Activated T-cell treated with anti-CD3 and anti-CD28 coated beads, Interleukin-2, amount 50 U/mL, for 1 hour (primary cell): ENCODE measurements around the gene P2RX3.
A peak's percentile ranks its signal among the peaks of the same experiment; 100 is the strongest.
"Not testable (repeated sequence)": the region's sequence is repeated elsewhere in the genome, so short reads cannot be mapped to it uniquely, and the experiment has no call there.

Experiments
- DNase-seq: peaks from one replicate; pipeline ENCODE4 v3.0.0-alpha.2; 2020

P2RX3 gene

DNA sequence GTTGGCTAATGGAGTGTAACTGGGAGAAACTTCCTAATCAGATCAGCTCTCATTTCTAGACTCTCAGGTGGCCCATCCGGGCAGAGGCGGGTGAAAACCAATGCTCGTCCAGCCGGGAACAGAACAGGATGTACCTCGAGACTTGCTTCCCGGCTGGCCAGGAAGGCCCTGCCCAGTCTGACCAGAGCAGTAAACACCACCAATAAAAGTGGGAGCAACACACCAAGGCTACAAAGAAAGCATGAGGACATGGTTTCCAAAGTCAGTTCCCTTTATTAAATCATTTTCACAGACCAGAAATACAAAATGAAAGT, 12.5 kb upstream of the P2RX3 start:
- DNase-seq: no peak

DNA sequence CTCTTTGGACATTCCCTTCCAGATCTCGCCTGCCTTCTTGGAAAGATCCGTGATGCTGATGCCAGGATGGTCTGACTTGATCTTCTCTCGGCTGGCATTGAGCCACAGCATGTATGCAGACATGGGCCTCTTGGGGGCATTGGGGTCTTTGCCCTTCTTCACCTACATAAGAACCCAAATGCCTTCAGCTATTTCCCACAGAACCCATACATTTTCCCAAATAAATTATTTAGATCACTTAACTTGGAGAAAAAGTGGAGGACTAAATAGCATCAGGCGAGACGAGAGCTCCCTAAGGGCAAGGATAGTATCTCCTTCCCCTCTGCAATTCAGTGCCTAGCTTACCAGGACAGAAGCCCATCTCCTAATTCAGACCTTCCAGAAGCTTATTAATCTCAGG, 10.4 kb upstream of the P2RX3 start:
- DNase-seq: no peak

DNA sequence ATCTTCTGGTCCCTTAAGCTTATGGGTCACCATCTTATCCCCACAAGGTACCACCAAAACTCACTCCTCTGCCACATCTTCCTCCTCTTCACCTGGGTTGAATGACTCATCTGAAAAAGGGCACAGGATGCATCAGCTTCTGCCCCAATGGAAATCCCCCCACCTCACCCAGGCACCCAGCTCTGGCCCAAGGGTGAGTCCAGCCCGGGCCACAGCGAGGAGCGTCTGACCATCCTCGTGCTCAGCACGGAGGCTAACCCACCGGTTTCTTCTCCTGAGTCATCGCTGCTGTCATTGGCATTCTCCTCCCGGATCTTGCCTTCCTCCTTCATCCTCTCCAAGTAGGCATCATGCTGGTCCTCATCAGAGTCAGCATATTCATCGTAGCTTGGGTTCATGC, 8.1 kb upstream of the P2RX3 start:
- DNase-seq: no peak

DNA sequence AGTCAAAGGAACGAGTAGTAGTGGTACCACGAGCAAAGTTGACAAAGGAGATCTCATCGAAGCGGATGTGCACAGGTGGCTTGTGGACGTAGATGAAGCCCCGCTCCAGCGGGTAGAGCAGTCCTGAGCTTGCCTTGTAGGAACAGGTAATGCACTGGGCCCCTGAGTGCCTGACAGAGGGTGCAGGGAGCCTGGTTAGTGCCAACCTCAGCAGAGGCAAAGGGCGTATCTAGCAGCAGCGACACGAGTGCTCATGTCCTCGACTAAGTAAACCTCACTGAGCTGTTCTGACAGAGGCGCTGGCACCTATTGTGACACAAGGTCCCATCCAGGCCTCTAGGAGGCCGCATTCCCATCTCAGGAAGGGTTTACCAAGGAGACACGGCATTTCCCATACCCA, 6.4 kb upstream of the P2RX3 start:
- DNase-seq: no peak

DNA sequence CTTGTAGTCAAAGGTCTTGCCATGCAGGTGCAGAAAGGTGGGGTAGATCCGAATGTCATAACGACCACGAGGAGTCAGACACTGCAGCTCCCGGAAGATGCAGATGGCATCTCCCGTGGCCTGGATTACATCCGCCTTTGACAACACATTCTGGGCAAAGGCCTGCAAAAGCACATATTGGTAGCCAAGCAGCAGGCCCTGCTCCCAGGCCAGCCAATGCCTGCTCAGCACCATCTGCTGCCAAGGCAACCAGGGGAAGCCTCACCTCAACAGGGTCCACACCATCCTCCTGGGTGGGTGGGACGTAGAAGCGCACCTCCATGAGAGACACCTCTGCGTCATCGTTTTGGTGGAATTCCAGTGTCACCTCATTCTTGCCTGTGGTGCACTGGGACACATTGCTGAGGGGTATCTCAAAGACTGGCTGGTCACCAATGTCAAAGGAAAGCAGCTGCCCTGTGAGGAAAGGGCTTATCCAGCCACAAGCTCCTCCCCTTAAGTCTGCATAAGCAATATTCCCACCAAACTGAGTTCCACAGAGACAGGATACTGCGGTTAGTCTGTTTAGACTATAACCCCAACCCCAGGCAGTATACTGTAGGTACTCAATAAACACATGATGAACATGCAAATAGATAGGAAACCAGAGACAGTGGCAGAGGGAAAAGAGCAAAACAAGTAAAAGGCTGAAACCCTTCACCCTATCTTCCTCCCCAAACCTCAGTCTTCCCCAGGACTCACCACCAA, 5.3 kb upstream of the P2RX3 start:
- no peak for DNase-seq

DNA sequence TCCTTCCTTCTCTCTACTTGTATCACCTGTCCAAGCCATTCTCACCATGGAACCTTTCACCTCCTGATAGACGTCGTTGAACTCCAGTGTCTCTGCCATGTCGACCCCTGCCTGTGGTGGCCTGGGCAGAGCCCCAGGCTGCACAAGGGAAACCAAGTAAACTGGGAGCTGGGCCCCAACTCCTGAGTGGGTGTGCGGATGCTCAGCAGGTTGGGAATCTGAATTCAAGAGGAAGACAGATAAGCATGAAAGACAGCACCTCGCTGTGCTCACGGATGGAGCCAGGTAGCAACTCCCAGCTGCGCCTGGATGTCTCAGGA, 3.2 kb upstream of the P2RX3 start:
- DNase-seq: no peak

DNA sequence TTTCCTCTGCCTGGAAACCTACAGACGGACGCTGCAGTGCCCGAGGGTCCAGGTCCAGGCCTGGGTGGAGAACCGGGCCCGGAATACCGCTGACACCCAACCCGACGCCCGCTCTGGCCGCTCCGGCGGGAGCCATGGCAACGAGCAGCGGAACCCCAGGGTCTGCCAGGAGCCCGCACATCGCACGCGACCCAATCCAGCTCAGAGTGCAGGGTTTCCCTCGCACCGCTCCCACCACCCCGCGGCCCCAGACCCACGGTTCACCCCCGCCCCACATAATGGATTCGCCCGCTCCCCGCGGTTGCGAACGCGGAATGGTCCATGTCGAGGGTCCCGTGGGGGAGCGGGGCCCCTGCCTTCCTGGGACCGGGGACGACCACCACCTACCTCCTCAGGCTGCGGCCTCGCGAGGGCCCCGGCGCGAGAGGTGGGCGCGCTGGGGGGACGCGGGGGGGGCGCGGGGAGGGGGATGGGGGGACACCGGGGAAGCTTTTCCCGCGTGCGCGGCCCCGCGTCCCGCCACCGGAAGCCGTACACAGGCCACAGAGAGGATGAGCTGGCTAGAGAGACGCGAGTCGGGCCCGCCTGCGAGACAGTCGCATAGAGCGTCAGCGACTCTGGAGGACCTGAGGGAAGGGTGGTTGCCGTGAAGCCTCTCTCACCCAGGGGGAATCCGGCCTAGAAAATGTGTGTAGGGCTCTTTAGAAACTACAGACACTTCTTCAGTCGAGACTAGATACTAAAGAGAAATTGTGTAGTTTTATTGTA, 2.6 kb upstream of the P2RX3 start, which contains the start of gene SSRP1:
TSS of gene SSRP1 (minus strand) at position 550 of the 768 bp plus-strand sequence. CDS start 771 bp downstream, outside the sequence.
- DNase-seq: peak; percentile 88

DNA sequence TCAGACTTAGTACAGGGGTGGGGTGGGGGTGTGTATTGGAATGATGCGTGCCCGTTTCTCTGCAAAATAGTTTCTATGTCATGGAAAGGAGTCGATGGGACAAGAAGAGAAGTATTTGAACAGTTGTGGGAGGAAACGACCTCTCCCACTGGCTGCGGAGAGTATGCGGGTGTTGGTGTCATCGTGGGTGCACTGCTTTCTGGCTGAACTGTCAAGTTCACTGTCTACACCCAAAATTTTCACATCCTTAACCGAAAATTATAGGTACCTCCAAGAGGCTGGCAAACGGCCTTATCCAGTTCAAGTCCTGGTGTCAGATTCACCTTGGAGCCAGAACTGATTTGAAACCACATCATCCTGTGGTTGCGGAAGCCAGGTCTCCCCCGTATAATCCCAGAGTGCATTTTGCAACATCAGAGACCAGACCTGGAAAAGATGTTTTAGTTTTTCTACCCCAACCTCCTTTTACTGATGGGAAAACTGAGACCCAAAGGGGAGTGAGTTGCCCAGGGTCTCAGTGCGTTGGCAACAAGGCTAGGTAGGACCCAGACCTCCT, 2.0 kb upstream of the P2RX3 start:
- DNase-seq: peak; percentile 39

DNA sequence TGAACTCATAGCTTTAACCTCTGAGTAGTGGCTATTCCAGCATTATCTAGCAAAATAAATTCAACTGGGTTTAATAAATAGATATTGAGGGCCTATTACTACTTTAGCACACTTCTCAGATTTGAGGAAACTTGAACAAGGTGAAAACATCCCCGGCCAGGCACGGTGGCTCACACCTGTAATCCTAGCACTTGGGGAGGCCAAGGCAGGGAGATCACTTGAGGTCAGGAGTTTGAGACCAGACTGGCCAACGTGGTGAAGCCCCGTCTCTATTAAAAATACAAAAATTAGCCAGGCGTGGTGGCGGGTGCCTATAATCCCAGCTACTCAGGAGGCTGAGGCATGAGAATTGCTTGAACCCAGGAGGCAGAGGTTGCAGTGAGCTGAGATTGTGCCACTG, 1.3 kb upstream of the P2RX3 start:
- not testable (repeated sequence) for DNase-seq

DNA sequence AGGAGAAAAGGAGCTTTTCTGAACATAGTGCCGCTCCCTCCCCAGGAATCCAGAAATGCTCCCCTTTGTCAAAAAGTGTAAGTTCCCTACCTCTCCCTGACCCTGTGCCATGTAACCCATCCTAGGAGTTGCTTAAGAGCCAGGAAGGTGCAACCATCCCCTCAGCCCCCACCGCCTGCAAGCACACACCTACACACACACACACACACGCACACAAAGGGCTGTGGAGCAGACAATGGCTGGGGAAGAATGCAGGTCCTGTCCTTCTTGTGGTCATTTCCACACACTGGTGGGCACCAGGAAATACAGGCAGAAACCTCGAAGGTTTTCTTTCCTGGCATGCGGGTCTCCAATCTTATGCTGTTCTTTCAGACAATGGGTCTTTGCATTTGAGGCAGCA, 1.2 kb downstream of the P2RX3 start:
- no peak for DNase-seq

DNA sequence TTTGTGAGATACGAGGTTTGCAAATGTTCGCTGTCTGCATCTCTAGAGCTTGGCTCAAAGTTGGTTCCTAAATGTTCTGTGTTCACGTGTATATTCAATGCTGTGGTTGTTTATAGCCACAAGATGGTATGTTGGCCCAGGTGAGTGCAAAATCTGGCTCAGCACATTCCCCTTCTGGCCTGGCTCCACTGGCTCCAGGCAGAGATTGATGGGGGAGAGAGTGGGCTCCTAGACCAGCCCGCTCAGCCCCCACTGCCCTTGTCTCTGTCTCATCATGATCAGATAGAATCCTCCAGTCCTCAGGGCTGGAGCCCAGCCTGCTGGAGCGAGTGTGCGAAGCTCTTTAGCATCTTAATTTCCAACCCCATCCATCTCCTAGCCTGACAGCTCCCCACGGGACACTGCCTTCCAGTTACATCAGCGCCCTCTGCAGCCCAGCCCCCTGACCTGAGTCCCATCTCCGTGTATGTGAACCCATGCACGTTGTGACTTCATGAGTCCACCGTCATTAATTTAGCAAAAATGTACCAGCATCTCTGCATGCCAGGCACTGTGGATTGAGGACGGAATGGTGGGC, 2.0 kb downstream of the P2RX3 start:
- DNase-seq: no peak

DNA sequence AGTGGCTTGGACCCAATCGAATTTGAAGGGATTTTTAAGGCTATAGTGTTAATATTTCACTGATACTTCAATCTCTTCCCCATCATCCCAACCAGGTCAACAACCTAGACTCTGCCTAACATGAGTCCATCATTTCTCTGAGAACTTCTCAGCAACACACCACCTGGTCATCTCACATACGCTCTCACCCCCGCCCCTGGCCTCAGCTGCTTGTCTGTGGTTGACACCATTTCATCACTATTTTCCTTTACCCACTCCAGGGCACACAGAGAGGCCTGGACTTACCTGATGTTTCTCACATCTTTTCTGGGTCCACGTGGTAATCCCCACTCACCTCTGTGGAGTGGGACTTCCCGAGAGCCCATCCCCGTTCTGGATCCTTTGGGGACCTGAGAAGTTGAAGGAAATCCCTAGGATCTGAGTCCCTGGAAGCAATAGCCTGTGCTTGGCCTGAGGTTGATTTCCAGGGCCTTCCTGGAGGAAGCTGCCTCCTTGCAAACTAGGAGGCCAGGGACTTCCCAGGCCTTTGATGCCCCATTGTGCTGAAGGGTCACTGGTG, 3.2 kb downstream of the P2RX3 start:
- no peak for DNase-seq

DNA sequence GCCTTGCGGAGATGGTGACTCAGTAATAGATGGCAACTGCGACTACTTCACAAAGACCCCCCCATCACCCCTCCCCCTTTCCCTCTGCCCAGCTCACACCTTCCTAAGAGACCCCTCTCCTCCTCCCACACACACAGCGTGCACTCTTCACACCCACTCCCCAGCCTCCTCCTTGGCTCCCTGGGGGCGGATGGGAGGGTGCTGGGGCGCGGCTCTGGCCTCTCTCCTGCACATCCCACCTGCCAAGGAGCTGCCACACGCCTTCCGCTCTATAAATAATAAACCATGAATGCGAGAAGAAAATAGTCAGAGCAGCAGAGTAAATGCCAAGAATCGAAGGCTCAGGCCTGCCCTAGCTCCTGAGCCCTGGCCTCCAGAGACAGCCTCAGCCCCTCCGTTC, 4.5 kb downstream of the P2RX3 start:
- DNase-seq: no peak

DNA sequence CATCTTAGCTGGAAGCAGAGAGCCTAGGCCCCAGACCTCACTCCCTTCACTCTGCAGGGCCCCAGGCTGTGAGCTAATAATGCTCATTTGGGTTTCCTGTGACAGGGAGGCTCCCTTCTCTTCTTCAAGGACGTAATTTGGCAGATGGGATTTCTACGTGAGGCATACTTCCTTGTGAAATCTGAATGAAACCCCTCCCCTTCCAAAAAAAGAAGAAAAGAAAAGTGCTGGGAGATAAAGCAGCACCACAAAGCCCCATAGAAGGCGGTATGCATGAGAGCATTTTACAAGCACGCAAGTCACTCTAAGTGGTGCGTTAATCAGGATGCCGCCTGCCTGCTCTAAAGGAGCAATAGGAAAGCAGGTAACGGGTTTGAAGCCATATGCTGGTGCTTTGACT, 5.7 kb downstream of the P2RX3 start:
- DNase-seq: no peak

DNA sequence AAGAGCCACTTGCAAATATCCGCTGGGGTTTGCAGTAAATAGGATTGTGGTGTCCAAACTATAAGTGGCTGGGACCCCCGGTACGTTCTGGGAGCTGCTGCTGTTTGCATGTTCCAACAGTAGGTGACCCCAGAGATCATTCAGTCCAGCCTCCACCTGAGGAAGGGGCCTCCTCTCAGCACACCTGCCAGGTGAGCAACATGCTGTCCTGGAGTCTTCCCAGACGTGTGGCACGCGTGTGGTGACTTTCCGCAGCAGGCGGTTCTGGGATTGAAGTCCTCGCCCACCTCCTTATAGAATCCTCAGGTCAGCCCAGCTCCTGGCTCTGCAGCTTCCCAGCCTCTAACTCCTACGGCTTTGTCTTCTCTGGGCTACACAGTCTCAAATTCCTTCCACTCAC, 6.7 kb downstream of the P2RX3 start:
- DNase-seq: no peak

DNA sequence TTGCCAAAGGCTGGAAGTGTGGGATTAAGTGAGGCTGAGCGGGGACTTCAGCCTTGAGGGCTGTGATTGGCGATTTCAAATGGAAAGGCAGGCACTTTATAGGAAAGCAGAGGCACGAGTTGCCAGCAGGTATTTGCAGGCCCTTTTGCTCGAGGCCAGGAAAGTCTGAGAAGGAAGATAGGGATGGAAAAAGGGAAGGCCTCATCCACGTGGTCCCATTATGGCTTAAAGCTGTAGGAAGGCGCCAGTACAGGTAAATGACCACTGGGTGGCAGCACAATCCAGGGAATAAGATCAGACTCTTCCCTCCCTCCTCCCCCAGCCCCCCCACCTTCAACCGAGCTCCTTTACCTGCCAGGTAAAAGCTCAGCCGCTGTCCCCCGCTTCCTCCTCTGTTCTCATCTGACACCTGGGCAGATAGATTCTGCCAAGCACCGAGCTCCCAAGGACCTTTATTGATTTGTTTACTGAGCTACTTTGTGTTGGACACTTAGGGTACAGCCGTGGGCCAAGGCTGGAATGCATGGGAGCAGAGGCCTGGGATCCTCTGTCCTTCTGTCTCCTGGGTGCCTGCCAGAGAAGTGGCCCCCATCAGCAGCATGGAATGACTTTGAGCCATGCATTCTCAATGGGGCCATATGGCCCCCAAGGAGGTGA, 7.5 kb downstream of the P2RX3 start:
- DNase-seq: peak; percentile 68

DNA sequence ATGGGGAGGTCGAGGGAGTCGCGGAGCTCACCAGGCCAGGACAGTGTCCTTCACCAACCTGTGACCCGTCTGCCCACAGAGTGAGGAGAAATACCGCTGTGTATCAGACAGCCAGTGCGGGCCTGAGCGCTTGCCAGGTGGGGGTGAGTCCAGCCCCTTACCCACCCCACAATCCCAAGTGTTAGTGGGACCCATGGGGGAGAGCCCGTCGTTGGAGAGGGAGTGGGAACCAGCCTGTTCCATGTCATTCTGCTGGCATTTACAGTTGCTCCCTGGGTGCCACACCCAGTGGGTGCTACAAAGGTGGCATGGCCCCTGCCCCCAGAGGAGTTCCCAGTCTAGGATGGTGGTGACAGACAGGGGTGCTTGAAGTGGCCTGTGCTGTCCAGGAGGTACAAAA, 9.2 kb downstream of the P2RX3 start:
- DNase-seq: no peak

DNA sequence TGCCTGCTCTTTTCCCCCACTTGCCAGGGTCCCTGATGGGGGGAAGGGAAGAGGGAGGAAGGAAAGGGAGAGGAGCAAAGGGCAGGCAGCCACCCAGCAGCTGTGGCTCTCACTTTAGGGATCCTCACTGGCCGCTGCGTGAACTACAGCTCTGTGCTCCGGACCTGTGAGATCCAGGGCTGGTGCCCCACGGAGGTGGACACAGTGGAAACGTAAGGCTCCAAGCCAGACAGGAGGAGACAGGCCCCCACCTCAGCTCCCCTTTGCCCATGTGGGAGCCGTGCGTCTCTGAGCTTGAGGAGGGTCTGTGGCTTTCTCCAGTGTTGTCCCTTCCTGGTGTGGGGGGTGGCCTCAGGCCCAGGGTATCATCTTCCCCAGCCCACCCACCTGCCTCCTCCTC, 9.9 kb downstream of the P2RX3 start:
- DNase-seq: no peak

DNA sequence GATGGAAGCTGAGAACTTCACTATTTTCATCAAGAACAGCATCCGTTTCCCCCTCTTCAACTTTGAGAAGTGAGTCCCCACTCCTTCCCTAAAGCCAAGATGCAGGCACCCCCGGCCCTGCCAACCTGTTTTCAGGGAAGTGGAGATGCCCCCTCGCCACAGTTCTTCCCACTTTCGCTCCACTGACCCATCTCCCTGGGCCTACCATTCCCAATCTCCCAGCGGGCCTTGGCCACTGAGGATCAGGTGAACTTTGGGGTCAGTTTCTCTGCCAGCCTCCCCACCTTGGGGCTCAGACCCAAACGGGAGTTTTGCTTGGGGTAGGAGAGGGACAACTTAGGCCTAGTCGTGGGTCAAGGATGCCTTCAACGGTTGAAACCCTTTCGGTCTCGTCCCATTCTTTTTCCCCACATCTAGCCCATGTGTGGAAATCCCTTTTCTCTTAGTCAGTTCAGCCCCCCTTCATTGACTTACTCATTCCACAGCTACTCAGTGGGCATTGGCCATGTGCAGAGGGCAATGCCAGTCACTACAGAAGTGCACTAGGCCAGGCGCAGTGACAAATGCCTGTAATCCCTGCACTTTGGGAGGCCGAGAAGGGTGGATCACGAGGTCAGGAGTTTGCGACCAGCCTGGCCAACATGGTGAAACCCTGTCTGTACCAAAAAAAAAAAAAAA, 10.6 kb downstream of the P2RX3 start:
- DNase-seq: no peak

DNA sequence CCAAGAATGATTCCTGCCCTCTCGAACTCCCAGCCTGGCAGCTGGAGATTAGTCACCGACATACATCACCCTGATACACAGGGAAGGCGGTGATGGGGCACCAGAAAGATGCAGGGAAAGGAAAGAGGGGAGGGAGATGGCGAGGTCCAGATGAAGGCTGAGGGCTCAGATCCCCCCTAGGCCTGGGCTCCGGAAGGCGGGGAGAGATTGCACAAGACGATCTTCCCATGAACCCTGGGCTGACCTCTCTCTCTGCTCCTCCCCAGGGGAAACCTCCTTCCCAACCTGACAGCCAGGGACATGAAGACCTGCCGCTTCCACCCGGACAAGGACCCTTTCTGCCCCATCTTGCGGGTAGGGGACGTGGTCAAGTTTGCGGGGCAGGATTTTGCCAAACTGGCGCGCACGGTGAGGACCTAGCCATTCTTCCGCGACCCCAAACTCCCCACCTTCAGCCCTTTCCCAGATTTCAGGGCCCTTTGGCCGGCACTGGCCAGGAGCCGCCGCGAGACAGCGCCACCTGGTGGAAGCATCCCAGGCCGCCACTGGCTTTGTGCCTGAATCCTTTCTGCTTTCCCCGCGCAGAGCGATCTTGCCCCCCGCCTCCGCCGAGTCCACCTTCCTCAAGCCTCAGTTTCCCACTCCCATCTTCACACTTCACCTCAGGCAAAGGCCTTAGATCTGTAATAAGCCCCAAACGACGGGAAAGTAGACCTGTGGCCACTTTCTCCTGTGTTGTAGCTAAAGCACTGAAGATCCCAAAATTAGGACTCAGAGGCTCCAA, 11.5 kb downstream of the P2RX3 start:
- peak; percentile 72 for DNase-seq

DNA sequence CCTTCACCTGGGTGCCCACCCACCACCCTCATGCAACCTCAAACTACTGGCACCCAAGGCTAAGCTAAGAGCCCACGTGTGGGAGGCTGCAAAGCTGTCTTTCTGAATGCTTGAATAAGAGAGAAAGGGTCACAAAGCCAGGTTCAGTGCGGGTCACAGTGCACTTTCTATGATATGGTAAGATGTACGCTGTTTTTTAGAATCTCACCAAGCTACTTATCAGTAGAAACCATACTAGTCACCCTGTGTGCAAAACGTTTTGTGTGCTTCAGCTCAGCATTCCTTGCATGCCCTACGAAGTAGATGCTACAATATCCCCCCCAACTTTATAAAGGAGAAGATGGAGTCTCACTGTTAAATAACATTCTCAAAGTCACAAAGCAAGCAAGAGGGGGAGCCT, 14.9 kb downstream of the P2RX3 start:
- DNase-seq: no peak

DNA sequence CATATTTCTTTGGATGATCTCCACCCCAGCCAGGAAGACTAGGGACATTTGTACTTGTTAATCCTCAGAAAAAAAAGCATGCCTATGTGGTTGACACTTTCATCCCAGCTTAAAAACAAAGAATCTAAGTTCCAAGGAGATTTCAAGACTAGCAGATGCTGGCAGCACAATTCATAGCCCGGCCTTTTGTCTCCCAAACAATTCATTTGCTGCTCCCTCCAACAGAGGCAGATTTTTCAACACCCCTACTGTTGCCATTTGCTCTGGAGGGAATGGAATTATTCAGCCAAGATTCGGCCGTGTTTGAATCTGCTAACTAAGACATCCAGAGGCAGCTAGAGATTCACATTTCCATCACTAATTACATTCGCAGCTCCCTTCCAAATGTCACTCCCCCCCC, 15.3 kb downstream of the P2RX3 start:
- no peak for DNase-seq
